ENCODE data around the gene MRPL45. TPM values are rescaled to one million over a fixed set of nuclear protein-coding genes. Genes with fewer than 3 reads are reported as not detected.

MRPL45 gene
- total RNA-seq, 2 donors from 2014 or later = 9.0 to 10.7 TPM

- no peak for DNase-seq (ENCODE audit: low spot score)
- Histone ChIP-seq H3K36me3 (no peaks in the 10 kb centered on the region), H3K4me3 (no peak overlapping the region), H3K4me1 (ENCODE audit: control insufficient read depth in 1 of 2, low read depth in 2 of 2) (no peaks in the 10 kb centered on the region), H3K27me3 (replicated peaks; ENCODE audit: insufficient read depth) (no peaks in the 10 kb centered on the region), H3K9me3 (no peaks in the 10 kb centered on the region), H3K27ac (no peak overlapping the region)
- no peak for ATAC-seq (ENCODE audit: insufficient number of reproducible peaks, low FRiP score, low read depth)
- no peak for TF ChIP-seq CTCF (IDR thresholded peaks at IDR 0.05)
Measured at GRCh38 chr17:38334480-38335364, 37.8 kb downstream of the MRPL45 start.

GRCh38 chr17:38336838-38337237 is 39.9 kb downstream of the MRPL45 start:
- Histone ChIP-seq H3K27ac (no peak overlapping the region), H3K36me3 (no peaks in the 10 kb centered on the region), H3K27me3 (replicated peaks; ENCODE audit: insufficient read depth) (no peaks in the 10 kb centered on the region), H3K4me3 (no peak overlapping the region), H3K4me1 (ENCODE audit: control insufficient read depth in 1 of 2, low read depth in 2 of 2) (no peaks in the 10 kb centered on the region), H3K9me3 (no peaks in the 10 kb centered on the region)
- DNase-seq (ENCODE audit: low spot score) = no peak
- no peak for TF ChIP-seq CTCF (IDR thresholded peaks at IDR 0.05)
- ATAC-seq (ENCODE audit: insufficient number of reproducible peaks, low FRiP score, low read depth) = no peak

- Histone ChIP-seq H3K4me3 (no peak overlapping the region), H3K27ac (no peak overlapping the region), H3K36me3 (no peaks in the 10 kb centered on the region), H3K9me3 (no peaks in the 10 kb centered on the region), H3K27me3 (replicated peaks; ENCODE audit: insufficient read depth) (no peaks in the 10 kb centered on the region), H3K4me1 (ENCODE audit: control insufficient read depth in 1 of 2, low read depth in 2 of 2) (no peaks in the 10 kb centered on the region)
- ATAC-seq (ENCODE audit: insufficient number of reproducible peaks, low FRiP score, low read depth) (no peak), DNase-seq (ENCODE audit: low spot score) (no peak)
- TF ChIP-seq CTCF (IDR thresholded peaks at IDR 0.05) = no peak
Measured at GRCh38 chr17:38338053-38338452, 41.1 kb downstream of the MRPL45 start.

- Histone ChIP-seq H3K4me3 (no peak overlapping the region), H3K27me3 (replicated peaks; ENCODE audit: insufficient read depth) (no peaks in the 10 kb centered on the region), H3K27ac (no peak overlapping the region), H3K9me3 (no peaks in the 10 kb centered on the region), H3K36me3 (no peaks in the 10 kb centered on the region), H3K4me1 (ENCODE audit: control insufficient read depth in 1 of 2, low read depth in 2 of 2) (no peaks in the 10 kb centered on the region)
- no peak for TF ChIP-seq CTCF (IDR thresholded peaks at IDR 0.05)
- ATAC-seq (ENCODE audit: insufficient number of reproducible peaks, low FRiP score, low read depth) (no peak), DNase-seq (ENCODE audit: low spot score) (no peak)
Measured at GRCh38 chr17:38338535-38338934, 41.6 kb downstream of the MRPL45 start.

- H3K4me3 ChIP-seq = no peak overlapping the region
- no peak overlapping the region for H3K27ac ChIP-seq
- no peaks in the 10 kb centered on the region for H3K4me1 ChIP-seq (ENCODE audit: control insufficient read depth in 1 of 2, low read depth in 2 of 2)
- no peaks in the 10 kb centered on the region for H3K27me3 ChIP-seq (replicated peaks; ENCODE audit: insufficient read depth)
- TF ChIP-seq CTCF (IDR thresholded peaks at IDR 0.05) = no peak
- no peak for ATAC-seq (ENCODE audit: insufficient number of reproducible peaks, low FRiP score, low read depth)
- no peaks in the 10 kb centered on the region for H3K9me3 ChIP-seq
- H3K36me3 ChIP-seq = no peaks in the 10 kb centered on the region
- no peak for DNase-seq (ENCODE audit: low spot score)
Measured at GRCh38 chr17:38339891-38340290, 42.9 kb downstream of the MRPL45 start.

All from thoracic aorta (tissue), 2 donors.